ENCODE measurements around the gene IL23R. TPM values are rescaled to one million over a fixed set of nuclear protein-coding genes. Genes with fewer than 3 reads are reported as not detected.

Gene IL23R
- total and polyA plus RNA-seq, 8 donors, result 0.06 to 0.31 (median 0.13) TPM; not detected in 3

DNA sequence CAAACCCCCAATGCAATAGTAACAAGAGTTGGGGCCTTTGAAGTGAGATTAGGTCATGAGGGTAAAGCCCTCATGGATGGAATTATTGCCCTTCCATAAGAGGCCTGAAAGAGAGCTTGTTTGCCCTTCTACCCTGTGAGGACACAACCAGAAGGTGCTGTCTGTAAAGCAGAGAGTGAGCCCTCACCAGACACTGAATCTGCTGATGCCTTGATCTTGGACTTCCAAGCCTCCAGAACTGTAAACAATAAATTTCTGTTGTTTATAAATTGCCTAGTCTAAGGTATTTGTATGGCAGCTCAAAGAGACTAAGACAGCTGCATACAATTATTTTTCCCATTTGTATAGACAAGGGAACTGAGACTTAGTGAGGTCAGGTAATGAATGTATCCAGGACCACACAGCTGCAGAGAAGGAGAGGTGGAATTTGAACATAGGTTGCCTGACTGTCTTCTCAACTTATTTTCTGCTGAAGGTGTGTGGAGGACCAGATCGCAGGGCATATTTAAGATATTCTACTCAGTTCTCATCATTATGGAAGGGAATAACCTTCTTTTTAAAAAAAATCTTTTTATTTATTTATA is 18.7 kb downstream of the IL23R start:
- H3K4me1 ChIP-seq, result no peaks in the 10 kb centered on the region
- no peaks in the 10 kb centered on the region for H3K36me3 ChIP-seq
- no peak overlapping the region for H3K27ac ChIP-seq
- no peaks in the 10 kb centered on the region for H3K27me3 ChIP-seq
- H3K9me3 ChIP-seq, result no peaks in the 10 kb centered on the region
- ATAC-seq (no peak), DNase-seq (no peak)
- intact Hi-C loops (cut with DNase I), result no loop called here
- TF ChIP-seq CTCF (IDR thresholded peaks at IDR 0.05), result no peak
- no peak overlapping the region for H3K4me3 ChIP-seq

- TF ChIP-seq CTCF (IDR thresholded peaks at IDR 0.05), result no peak
- Histone ChIP-seq H3K27me3 (no peaks in the 10 kb centered on the region), H3K9me3 (no peaks in the 10 kb centered on the region), H3K27ac (no peak overlapping the region), H3K4me1 (no peaks in the 10 kb centered on the region), H3K36me3 (no peaks in the 10 kb centered on the region), H3K4me3 (no peak overlapping the region)
- DNase-seq (no peak), ATAC-seq (no peak)
- intact Hi-C loops (cut with DNase I), result no loop called here
These were observed 21.9 kb downstream of the IL23R start for GRCh38 chr1:67188137-67188536.

- Histone ChIP-seq H3K9me3 (no peaks in the 10 kb centered on the region), H3K27ac (no peak overlapping the region), H3K4me1 (no peaks in the 10 kb centered on the region), H3K27me3 (no peaks in the 10 kb centered on the region), H3K36me3 (no peaks in the 10 kb centered on the region), H3K4me3 (no peak overlapping the region)
- ATAC-seq (no peak), DNase-seq (no peak)
- intact Hi-C loops (cut with DNase I), result no loop called here
- no peak for TF ChIP-seq CTCF (IDR thresholded peaks at IDR 0.05)
These were observed 23.7 kb downstream of the IL23R start for GRCh38 chr1:67189953-67190352.

DNA sequence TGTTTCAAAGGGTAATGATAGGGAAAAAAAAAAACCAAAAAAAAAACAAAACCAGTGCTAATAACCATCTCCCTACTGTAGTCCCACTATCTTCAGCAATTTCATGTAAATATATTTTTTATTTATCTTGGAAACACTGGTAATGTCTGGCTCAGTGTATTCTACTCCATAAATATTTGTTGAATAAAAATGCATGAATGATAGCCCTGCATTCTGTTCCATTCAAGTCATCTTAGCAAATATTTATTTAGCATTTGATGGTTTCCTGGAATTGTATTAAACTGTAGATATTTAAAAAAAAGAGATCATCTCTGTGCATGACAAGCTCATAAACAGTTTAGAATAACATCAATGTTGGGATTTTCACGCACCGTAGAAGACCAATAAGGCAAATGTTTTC is 24.2 kb downstream of the IL23R start:
- Histone ChIP-seq H3K9me3 (no peaks in the 10 kb centered on the region), H3K36me3 (no peaks in the 10 kb centered on the region), H3K27me3 (no peaks in the 10 kb centered on the region), H3K4me3 (no peak overlapping the region), H3K4me1 (no peaks in the 10 kb centered on the region), H3K27ac (no peak overlapping the region)
- ATAC-seq (no peak), DNase-seq (no peak)
- intact Hi-C loops (cut with DNase I), result no loop called here
- TF ChIP-seq CTCF (IDR thresholded peaks at IDR 0.05), result no peak

DNA sequence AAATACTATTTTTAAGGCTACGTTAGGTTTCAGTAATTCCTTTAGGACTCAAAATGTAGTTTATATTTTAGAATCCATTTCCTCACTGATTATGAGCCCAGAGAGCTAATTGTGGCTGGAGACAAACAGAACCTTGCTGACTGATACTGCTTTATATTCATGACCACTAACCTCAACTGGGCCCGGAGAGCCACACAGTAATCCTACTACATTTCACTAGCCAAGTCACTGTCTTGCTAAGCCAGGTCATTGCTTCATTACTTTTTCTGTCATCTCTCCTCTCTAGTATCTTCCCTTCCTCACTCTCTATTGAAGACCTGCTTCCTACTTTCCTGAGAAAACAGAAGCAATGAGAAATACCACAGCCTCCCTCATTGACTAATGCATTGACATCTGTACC is 24.7 kb downstream of the IL23R start:
- TF ChIP-seq CTCF (IDR thresholded peaks at IDR 0.05), result no peak
- DNase-seq (no peak), ATAC-seq (no peak)
- Histone ChIP-seq H3K36me3 (no peaks in the 10 kb centered on the region), H3K4me3 (no peak overlapping the region), H3K4me1 (no peaks in the 10 kb centered on the region), H3K27me3 (no peaks in the 10 kb centered on the region), H3K9me3 (no peaks in the 10 kb centered on the region), H3K27ac (no peak overlapping the region)
- intact Hi-C loops (cut with DNase I), result no loop called here
